Neuronal stem cell (in vitro differentiated cells): ENCODE data around the gene TM9SF1.
A peak's percentile ranks its signal among the peaks of the same experiment; 100 is the strongest.

Experiments
- DNase-seq: peaks from one replicate; pipeline ENCODE4 v3.0.0-alpha.2; 2013; ENCODE audit warnings: low spot score
- H2AFZ ChIP-seq: one replicate; pipeline ENCODE4 v1.6.1; 2013; ENCODE audit warnings: mild to moderate bottlenecking, low read length, inconsistent platforms
- H2AK5ac ChIP-seq: 2 replicates; pipeline ENCODE4 v1.6.1; 2013; ENCODE audit warnings: low read depth, mild to moderate bottlenecking, inconsistent platforms, low read length, moderate library complexity, mixed read lengths
- H2BK120ac ChIP-seq: 2 replicates; pipeline ENCODE4 v1.6.1; 2013; ENCODE audit warnings: low read depth, mild to moderate bottlenecking, inconsistent platforms, low read length, moderate library complexity, mixed read lengths
- H2BK12ac ChIP-seq: one replicate; pipeline ENCODE4 v1.6.1; 2013; ENCODE audit warnings: low read length, inconsistent platforms
- H2BK15ac ChIP-seq: 2 replicates; pipeline ENCODE4 v1.6.1; 2013; ENCODE audit warnings: mild to moderate bottlenecking, low read length, inconsistent platforms, mixed read lengths
- H2BK5ac ChIP-seq: one replicate; pipeline ENCODE4 v1.6.1; 2013; ENCODE audit warnings: inconsistent platforms, mild to moderate bottlenecking, low read length, moderate library complexity
- H3K14ac ChIP-seq: one replicate; pipeline ENCODE4 v1.6.1; 2013; ENCODE audit warnings: low read length, inconsistent platforms
- H3K18ac ChIP-seq: 2 replicates; pipeline ENCODE4 v1.6.1; 2013; ENCODE audit warnings: low read length, inconsistent platforms
- H3K23ac ChIP-seq: 2 replicates; pipeline ENCODE4 v1.6.1; 2013; ENCODE audit warnings: low read depth, mild to moderate bottlenecking, mixed read lengths, low read length, inconsistent platforms; ENCODE audit not compliant: poor library complexity
- H3K27ac ChIP-seq: replicated peaks from 3 replicates; pipeline ENCODE4 v1.5.1; 2013; ENCODE audit warnings: low read length, inconsistent platforms
- H3K27me3 ChIP-seq, 3 experiments: 2 replicates each; pipeline ENCODE4 v1.6.1; 2013; ENCODE audit warnings: low read length in 3 of 3, mild to moderate bottlenecking in 2 of 3, inconsistent platforms in 1 of 3, low read depth in 1 of 3, mixed read lengths in 1 of 3, moderate library complexity in 1 of 3; ENCODE audit not compliant: control insufficient read depth in 3 of 3, insufficient read depth in 3 of 3
- H3K36me3 ChIP-seq, 2 donors: replicated peaks in 1 of 2; 2 replicates each; pipeline ENCODE4 v1.6.1; 2013; ENCODE audit warnings: low read length in 2 of 2; ENCODE audit not compliant: control insufficient read depth in 2 of 2, insufficient read depth in 2 of 2
- H3K4ac ChIP-seq: 2 replicates; pipeline ENCODE4 v1.6.1; 2013; ENCODE audit warnings: inconsistent platforms, mild to moderate bottlenecking, low read length, moderate library complexity
- H3K4me1 ChIP-seq, 2 donors: 1 replicate in 1 of 2; 2 replicates in 1 of 2; pipeline ENCODE4 v1.6.1; 2013; ENCODE audit warnings: low read length in 2 of 2, low read depth in 1 of 2; ENCODE audit not compliant: control insufficient read depth in 2 of 2, insufficient read depth in 1 of 2
- H3K4me2 ChIP-seq: one replicate; pipeline ENCODE4 v1.6.1; 2013; ENCODE audit warnings: mild to moderate bottlenecking, low read length, inconsistent platforms; ENCODE audit not compliant: insufficient read depth, poor library complexity, severe bottlenecking
- H3K4me3 ChIP-seq, 2 donors: 2 replicates each; pipeline ENCODE4 v1.5.1; 2013; ENCODE audit warnings: low read length in 2 of 2, mild to moderate bottlenecking in 2 of 2, inconsistent platforms in 1 of 2, moderate library complexity in 1 of 2
- H3K79me1 ChIP-seq: one replicate; pipeline ENCODE4 v1.6.1; 2013; ENCODE audit warnings: low read depth, mild to moderate bottlenecking, inconsistent platforms, low read length, moderate library complexity
- H3K9ac ChIP-seq: one replicate; pipeline ENCODE4 v1.6.1; 2013; ENCODE audit warnings: mild to moderate bottlenecking, low read depth, low read length, inconsistent platforms; ENCODE audit not compliant: poor library complexity
- H3K9me3 ChIP-seq, 2 donors: replicated peaks in 1 of 2; 2 replicates each; pipeline versions ENCODE3 to v1.6.1; 2013; ENCODE audit warnings: low read length in 2 of 2, mild to moderate bottlenecking in 2 of 2, inconsistent platforms in 1 of 2, low read depth in 1 of 2, mixed read lengths in 1 of 2, moderate library complexity in 1 of 2; ENCODE audit not compliant: control insufficient read depth in 2 of 2, insufficient read depth in 1 of 2
- H4K8ac ChIP-seq: one replicate; pipeline ENCODE4 v1.6.1; 2013; ENCODE audit warnings: low read depth, mild to moderate bottlenecking, inconsistent platforms, low read length, moderate library complexity
- H4K91ac ChIP-seq: one replicate; pipeline ENCODE4 v1.6.1; 2013; ENCODE audit warnings: low read length, low read depth, mild to moderate bottlenecking, inconsistent platforms; ENCODE audit not compliant: poor library complexity
- WGBS, 2 donors: extraction: QIAGEN DNeasy Blood & Tissue Kit; methylation state at CpG; one replicate each; pipeline ENCODE4 v1.1.7; 2013; ENCODE audit warnings: missing lambda C conversion rate in 2 of 2, mixed read lengths in 1 of 2; ENCODE audit not compliant: insufficient read length in 2 of 2, insufficient replicate concordance in 1 of 2; ENCODE audit errors: extremely low coverage in 2 of 2; 5-methylcytosine and 5-hydroxymethylcytosine counted together

The TM9SF1 gene

GRCh38 chr14:24186831-24187538, 8.3 kb downstream of the TM9SF1 start:
- Histone ChIP-seq H3K79me1 (peaks cover 7% of the 10 kb centered on the region), H3K18ac (no peak overlapping the region), H3K27ac (no peak overlapping the region), H3K4me1 (peaks cover 4 to 7% of the 10 kb centered on the region in 2 donors), H4K91ac (no peak overlapping the region), H2BK12ac (no peak overlapping the region), H4K8ac (no peak overlapping the region), H2AFZ (no peak overlapping the region), H3K36me3 (peaks cover 51 to 77% of the 10 kb centered on the region in 2 donors), H3K27me3 (no peaks in the 10 kb centered on the region), H2BK5ac (no peak overlapping the region), H3K9me3 (no peaks in the 10 kb centered on the region), H3K4ac (no peak overlapping the region), H2BK15ac (no peak overlapping the region), H3K9ac (no peak overlapping the region), H2BK120ac (no peak overlapping the region), H3K4me3 (peak overlapping the region in 1 of 2 donors; percentile 79), H3K14ac (no peak overlapping the region), H3K23ac (no peak overlapping the region), H3K4me2 (no peak overlapping the region), H2AK5ac (no peak overlapping the region)
- DNase-seq, result no peak
- no CpG with 5 or more reads among the region's 10 CpGs for WGBS, 2 donors

- no CpG with 5 or more reads among the region's 11 CpGs for WGBS, 2 donors
- Histone ChIP-seq H3K36me3 (peaks cover 58 to 80% of the 10 kb centered on the region in 2 donors), H2BK120ac (no peak overlapping the region), H2BK5ac (no peak overlapping the region), H3K4me2 (no peak overlapping the region), H3K4me1 (peaks cover 4 to 7% of the 10 kb centered on the region in 2 donors), H4K8ac (no peak overlapping the region), H3K27ac (no peak overlapping the region), H2BK12ac (no peak overlapping the region), H3K14ac (no peak overlapping the region), H3K23ac (peak overlapping the region; percentile 44), H3K27me3 (no peaks in the 10 kb centered on the region), H4K91ac (no peak overlapping the region), H2AK5ac (no peak overlapping the region), H3K9me3 (no peaks in the 10 kb centered on the region), H3K4ac (no peak overlapping the region), H2AFZ (no peak overlapping the region), H3K79me1 (peaks cover 7% of the 10 kb centered on the region), H3K18ac (no peak overlapping the region), H3K9ac (no peak overlapping the region), H2BK15ac (no peak overlapping the region), H3K4me3 (peak overlapping the region in 1 of 2 donors; percentile 24)
- DNase-seq, result no peak
Observed at GRCh38 chr14:24185741-24186140, 9.5 kb downstream of the TM9SF1 start.

DNA sequence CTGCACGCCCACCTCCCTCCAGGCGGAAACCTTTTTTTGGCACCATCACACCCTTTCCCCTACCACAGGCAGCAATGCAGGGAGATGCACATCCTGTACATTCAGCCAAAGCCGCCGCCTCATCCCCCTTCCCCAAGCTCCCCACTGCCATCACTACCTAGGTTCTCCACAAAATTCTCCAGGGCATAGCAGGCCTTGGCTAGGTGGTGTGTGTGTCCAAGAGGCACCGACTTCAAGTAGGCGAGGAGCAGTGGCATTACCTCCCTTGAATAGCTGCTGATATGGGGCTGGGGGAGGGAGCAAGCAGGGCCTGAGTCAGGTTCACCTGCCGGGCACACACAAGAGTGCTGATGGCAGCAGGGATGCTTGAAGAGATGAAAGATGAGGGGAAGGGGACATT, 10.2 kb downstream of the TM9SF1 start:
- H4K91ac ChIP-seq, result no peak overlapping the region
- no peak overlapping the region for H2AK5ac ChIP-seq
- peaks cover 11% of the 10 kb centered on the region for H3K79me1 ChIP-seq
- peak overlapping the region; percentile 20 for H2BK5ac ChIP-seq
- H3K27ac ChIP-seq, result no peak overlapping the region
- no peak overlapping the region for H3K4me3 ChIP-seq
- H3K9me3 ChIP-seq, result no peaks in the 10 kb centered on the region
- no peak overlapping the region for H3K18ac ChIP-seq
- no peak overlapping the region for H2AFZ ChIP-seq
- no peak overlapping the region for H2BK12ac ChIP-seq
- H3K23ac ChIP-seq, result no peak overlapping the region
- no CpG with 5 or more reads among the region's 7 CpGs for WGBS, 2 donors
- H3K4me2 ChIP-seq, result no peak overlapping the region
- no peak overlapping the region for H3K4ac ChIP-seq
- no peak overlapping the region for H2BK15ac ChIP-seq
- H3K9ac ChIP-seq, result peak overlapping the region; percentile 34
- H3K36me3 ChIP-seq, result peaks cover 63 to 80% of the 10 kb centered on the region in 2 donors
- peaks cover 4 to 7% of the 10 kb centered on the region in 2 donors for H3K4me1 ChIP-seq
- no peak overlapping the region for H3K14ac ChIP-seq
- H2BK120ac ChIP-seq, result no peak overlapping the region
- DNase-seq, result no peak
- H4K8ac ChIP-seq, result no peak overlapping the region
- no peaks in the 10 kb centered on the region for H3K27me3 ChIP-seq

DNA sequence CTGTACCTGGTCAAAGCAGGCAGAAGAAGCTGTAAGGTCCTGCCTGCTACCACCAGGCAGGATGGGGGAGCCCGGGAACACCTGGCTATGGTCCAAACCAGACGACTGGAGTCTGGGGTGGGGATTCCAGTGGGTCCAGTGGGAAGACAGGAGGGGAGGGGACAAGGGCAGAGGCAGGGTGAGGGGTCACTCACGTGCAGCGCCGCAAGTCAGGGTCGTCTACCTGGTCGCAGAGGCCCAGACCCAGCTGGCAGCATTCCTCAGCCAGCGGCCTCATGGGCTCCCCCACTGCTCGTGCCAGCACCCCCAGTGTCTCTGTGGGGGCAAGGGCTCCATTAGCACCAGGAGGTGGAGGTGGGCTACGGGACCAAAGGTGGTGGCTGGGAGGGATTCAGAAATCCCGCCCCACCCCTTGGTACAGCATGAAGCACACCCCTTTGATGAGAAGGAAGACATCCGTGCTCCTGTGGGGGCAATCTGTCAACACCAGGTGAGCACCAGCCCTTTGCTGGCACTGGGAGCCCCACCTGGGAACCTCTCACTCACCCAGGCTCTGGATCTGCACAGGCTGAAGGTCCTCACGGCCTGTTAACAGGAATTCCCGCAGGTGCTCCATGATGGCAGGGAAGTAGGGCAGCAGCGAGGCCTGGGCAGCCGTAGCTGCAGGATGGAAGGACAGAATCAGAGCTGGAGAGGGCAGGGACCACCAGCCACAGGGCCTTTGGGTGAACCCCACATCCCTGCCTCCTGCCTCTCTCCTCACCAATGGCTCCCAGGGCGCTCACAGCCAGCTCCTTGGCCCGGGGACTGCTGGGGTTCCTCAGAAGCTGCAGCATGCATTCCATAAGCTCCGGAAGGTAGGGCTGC, 10.9 kb downstream of the TM9SF1 start:
- H3K14ac ChIP-seq, result no peak overlapping the region
- no CpG with 5 or more reads among the region's 19 CpGs for WGBS, 2 donors

More for the DNA sequence above, 10.9 kb downstream of the TM9SF1 start:
- Histone ChIP-seq H4K8ac (no peak overlapping the region), H3K9me3 (no peaks in the 10 kb centered on the region), H2AFZ (no peak overlapping the region), H3K18ac (no peak overlapping the region), H3K27ac (no peak overlapping the region), H3K4ac (no peak overlapping the region), H2BK12ac (no peak overlapping the region), H3K79me1 (peaks cover 12% of the 10 kb centered on the region), H2AK5ac (no peak overlapping the region), H3K36me3 (peaks cover 70 to 82% of the 10 kb centered on the region in 2 donors), H3K4me3 (no peak overlapping the region), H2BK15ac (no peak overlapping the region), H3K9ac (no peak overlapping the region), H3K4me1 (peaks cover 4 to 7% of the 10 kb centered on the region in 2 donors), H3K4me2 (no peak overlapping the region), H3K23ac (no peak overlapping the region), H4K91ac (no peak overlapping the region), H2BK5ac (peak overlapping the region; percentile 20), H2BK120ac (no peak overlapping the region), H3K27me3 (no peaks in the 10 kb centered on the region)
- DNase-seq, result no peak
